K562 treated with DMSO at 1 percent for 4 hours (cell line): ENCODE data around the gene NOP10. TPM values are rescaled to one million over a fixed set of nuclear protein-coding genes. Genes with fewer than 3 reads are reported as not detected.

ENCODE experiments used
- total RNA-seq: library from RNA; unstranded; fragments of 300-600 nt; gene quantifications from 2 replicates; pipeline ENCODE4 v1.2.3, GENCODE V29; 2022; ENCODE audit not compliant: insufficient read depth

NOP10 gene
- 319 and 325 TPM in 2 replicates for total RNA-seq

DNA sequence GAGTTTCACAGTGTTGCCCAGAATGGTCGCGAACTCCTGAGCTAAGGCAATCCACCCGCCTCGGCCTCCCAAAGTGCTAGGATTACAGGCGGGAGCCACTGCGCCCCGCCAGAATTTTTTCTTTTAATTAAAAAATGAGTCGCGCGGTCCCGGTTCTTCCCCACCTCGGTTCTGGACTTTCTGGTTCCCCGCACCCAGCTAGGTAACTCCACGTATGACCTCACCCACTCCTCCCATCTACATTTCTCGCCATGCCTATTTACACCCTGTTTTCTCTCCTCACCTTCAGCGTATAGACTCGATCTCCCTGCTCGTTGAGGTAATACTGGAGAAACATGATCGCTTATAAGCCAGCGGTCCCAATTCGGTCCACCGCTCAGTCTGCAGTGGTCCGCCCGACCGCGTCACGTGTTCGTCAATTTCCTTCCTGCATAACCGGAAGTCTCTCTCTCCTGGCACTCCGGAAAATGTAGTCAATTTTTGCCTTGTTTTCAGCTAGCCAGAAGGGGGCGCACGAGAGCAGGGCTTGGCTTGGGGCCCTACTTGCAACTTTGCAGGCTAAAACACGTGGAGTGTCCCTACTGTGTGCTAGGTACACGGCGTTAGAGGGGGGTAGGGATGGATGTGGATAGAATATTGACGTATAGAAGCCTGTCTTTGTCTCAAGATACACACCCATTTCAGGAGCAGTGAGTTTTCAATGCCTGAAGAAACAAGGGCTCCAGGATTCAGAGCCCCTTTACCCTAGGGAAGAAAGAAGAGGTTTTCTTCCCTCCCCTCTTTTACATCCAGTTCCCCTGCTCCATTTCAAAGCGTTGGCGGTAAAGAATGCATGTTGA, at the start of gene NOP10, which contains the start of gene NUTM1:
TSS of gene NOP10 (minus strand) at position 400 of the 839 bp plus-strand sequence. CDS start at position 337, 63 bp downstream.
TSS of gene NUTM1 (plus strand) at position 579 of the 839 bp plus-strand sequence. CDS start 382 bp downstream, outside the sequence.

DNA sequence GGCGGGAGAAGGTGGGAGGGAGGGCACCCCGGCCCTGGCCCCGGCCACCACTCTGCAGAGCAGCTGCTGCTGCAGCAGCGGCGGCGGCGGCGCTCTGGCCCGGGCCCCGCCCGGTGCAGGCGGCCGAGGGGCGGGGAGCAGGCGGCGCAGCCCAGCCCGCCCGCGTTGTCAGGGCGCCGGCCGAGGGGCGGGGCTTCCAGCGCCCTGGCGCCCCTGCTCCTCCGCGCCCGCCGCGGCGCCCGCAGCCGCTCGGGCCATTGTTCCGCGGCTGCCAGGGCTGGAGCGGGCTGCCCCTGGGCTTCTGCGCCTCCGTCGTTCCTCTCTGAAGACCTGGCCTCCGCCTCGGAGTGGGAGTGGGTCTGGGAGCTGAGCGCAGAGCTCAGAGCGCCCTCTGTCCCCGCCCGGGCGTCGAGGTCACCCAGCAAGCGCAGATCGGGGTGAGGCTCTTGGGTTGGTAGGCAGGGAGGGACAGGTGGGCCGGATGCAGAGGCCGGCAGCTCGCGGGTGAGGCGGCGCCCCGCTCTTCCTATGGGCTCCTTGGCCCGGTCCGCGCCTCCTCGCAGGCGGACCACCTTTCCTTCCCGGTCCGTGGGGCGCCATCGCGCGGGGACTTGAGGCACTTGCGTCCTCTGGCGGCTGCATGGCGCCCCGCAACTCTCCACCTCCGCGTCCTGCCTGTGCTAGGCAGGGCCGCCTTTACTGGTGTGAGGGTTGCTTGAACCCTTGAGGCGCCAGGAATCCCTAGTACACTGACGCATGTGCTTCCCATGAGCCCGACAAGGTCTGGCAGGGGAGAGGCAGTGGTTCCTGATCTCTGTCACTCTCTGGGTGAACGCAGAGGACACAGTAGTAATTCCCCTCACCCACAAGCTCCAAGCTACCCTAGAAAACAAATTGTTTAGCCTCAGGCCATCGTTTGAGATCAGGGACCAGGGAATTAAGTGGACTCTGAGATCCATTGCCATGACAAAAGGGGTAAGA, 24.5 kb upstream of the NOP10 start, which contains the start of gene LPCAT4:
TSS of gene LPCAT4 (minus strand) at position 96 of the 981 bp plus-strand sequence. CDS start 96 bp downstream, outside the sequence.

DNA sequence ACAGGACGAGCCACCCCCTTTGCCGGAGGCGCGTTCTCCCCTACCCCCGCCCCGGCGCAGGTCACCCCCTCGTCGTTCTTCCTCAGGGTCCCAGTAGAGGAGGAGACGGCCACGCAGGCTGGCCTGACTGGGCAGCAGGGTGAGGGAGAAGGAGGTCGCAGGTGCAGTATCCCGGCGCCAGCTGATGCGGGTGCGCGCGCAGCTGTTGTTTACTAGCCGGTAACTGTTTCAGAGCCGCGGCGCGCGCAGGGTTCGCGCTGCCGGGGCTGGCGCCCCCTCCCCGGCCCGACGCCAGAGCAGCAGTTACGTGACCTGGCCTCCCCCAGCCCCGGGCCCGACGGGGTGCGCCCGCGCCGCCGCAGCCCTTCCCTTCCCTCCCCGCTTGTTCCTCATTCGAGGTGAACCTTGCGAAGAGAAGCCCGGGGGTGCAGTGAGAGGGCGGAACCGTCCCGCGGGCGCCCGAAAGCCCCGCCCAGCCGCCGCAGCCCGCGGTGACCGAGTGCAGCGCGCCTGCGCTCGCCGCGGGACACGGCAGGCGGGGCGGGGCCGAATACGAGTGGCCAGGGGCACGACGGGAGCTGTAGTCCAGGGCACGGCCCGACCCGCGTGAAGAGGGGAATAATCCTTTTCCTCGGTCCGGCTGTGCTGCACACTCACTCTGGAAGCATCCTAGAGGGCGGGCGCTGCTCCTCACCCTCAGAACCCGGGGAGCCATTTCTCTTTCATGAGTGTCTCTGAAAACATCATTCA, 5.2 kb downstream of the NOP10 start, which contains the start of gene SLC12A6:
TSS of gene SLC12A6 (minus strand) at position 225 of the 750 bp plus-strand sequence. CDS start 1,101 bp downstream, outside the sequence.

Other genes with a start within 250 kb of the NOP10 start
- gene EMC7, start 241.3 kb downstream of the NOP10 start, total RNA-seq, result 76.4 and 85.8 TPM in 2 replicates
- 0.84 TPM in 2 replicates for gene PGBD4, start 241.1 kb downstream of the NOP10 start, total RNA-seq
- 8.6 and 9.2 TPM in 2 replicates for gene KATNBL1, start 133.0 kb downstream of the NOP10 start, total RNA-seq
- gene EMC4, start 118.1 kb downstream of the NOP10 start, total RNA-seq, result 90.0 and 110 TPM in 2 replicates
- gene SLC12A6, start 5.4 kb downstream of the NOP10 start, total RNA-seq, result 6.0 and 9.7 TPM in 2 replicates
- gene NUTM1, start 179 bp upstream of the NOP10 start, total RNA-seq, result not detected in 2 replicates
- gene LPCAT4, start 24.1 kb upstream of the NOP10 start, total RNA-seq, result 17.2 and 28.2 TPM in 2 replicates
- gene GOLGA8A, start 94.7 kb upstream of the NOP10 start, total RNA-seq, result 17.6 and 51.2 TPM in 2 replicates
- gene GOLGA8B, start 240.5 kb upstream of the NOP10 start, total RNA-seq, result 29.8 and 81.2 TPM in 2 replicates